HEK293 (cell line): ENCODE results near the gene PTPRG.
A peak's percentile ranks its signal among the peaks of the same experiment; 100 is the strongest.

Experiments
- EGR2 ChIP-seq: fragments of 450-650 bp; formaldehyde crosslinking; IDR thresholded peaks from 2 replicates; pipeline ENCODE4 v1.5.1; 2016; ENCODE audit warnings: low read depth, missing biosample characterization, missing genetic modification characterization
- GLI4 ChIP-seq: fragments of 450-650 bp; formaldehyde crosslinking; IDR thresholded peaks from 2 replicates; pipeline ENCODE4 v1.5.1; 2016; ENCODE audit warnings: missing biosample characterization, missing genetic modification characterization
- OVOL3 ChIP-seq: fragments of 450-650 bp; formaldehyde crosslinking; IDR thresholded peaks from 2 replicates; pipeline ENCODE4 v1.5.1; 2016; ENCODE audit warnings: missing biosample characterization, missing genetic modification characterization
- YY2 ChIP-seq: fragments of 450-650 bp; formaldehyde crosslinking; IDR thresholded peaks from 2 replicates; pipeline ENCODE4 v1.5.1; 2016; ENCODE audit warnings: missing biosample characterization, missing genetic modification characterization
- ZBTB8A ChIP-seq: fragments of 450-650 bp; formaldehyde crosslinking; IDR thresholded peaks from 2 replicates; pipeline ENCODE4 v1.5.1; 2016; ENCODE audit warnings: missing biosample characterization, missing genetic modification characterization
- ZFP3 ChIP-seq: fragments of 450-650 bp; formaldehyde crosslinking; IDR thresholded peaks from 2 replicates; pipeline ENCODE4 v1.5.1; 2016; ENCODE audit warnings: low read depth, missing biosample characterization, missing genetic modification characterization
- ZNF114 ChIP-seq: fragments of 450-650 bp; formaldehyde crosslinking; IDR thresholded peaks from 2 replicates; pipeline ENCODE4 v1.5.0; 2017; ENCODE audit warnings: missing biosample characterization, missing genetic modification characterization
- ZNF133 ChIP-seq: fragments of 450-650 bp; formaldehyde crosslinking; IDR thresholded peaks from 2 replicates; pipeline ENCODE4 v1.5.1; 2016; ENCODE audit warnings: missing biosample characterization, missing genetic modification characterization
- ZNF146 ChIP-seq: fragments of 450-650 bp; formaldehyde crosslinking; IDR thresholded peaks from 2 replicates; pipeline ENCODE4 v1.5.1; 2016; ENCODE audit warnings: missing biosample characterization, missing genetic modification characterization
- ZNF335 ChIP-seq: fragments of 450-650 bp; formaldehyde crosslinking; conservative IDR thresholded peaks from 2 replicates; pipeline ENCODE4 v1.5.1; 2016; ENCODE audit warnings: missing biosample characterization, missing genetic modification characterization
- ZNF341 ChIP-seq: fragments of 450-650 bp; formaldehyde crosslinking; IDR thresholded peaks from 2 replicates; pipeline ENCODE4; 2016; ENCODE audit warnings: low read depth, missing biosample characterization, missing genetic modification characterization
- ZNF394 ChIP-seq: fragments of 450-650 bp; formaldehyde crosslinking; IDR thresholded peaks from 2 replicates; pipeline ENCODE4 v1.5.1; 2016; ENCODE audit warnings: missing biosample characterization, missing genetic modification characterization, mild to moderate bottlenecking, moderate library complexity, borderline replicate concordance
- ZNF404 ChIP-seq: fragments of 450-650 bp; formaldehyde crosslinking; IDR thresholded peaks from 2 replicates; pipeline ENCODE4 v1.5.1; 2017; ENCODE audit warnings: missing biosample characterization, missing genetic modification characterization
- ZNF501 ChIP-seq: fragments of 450-650 bp; formaldehyde crosslinking; IDR thresholded peaks from 2 replicates; pipeline ENCODE4 v1.5.1; 2016; ENCODE audit warnings: missing biosample characterization, missing genetic modification characterization
- ZNF558 ChIP-seq: fragments of 450-650 bp; formaldehyde crosslinking; IDR thresholded peaks from 2 replicates; pipeline ENCODE4 v1.5.1; 2016; ENCODE audit warnings: missing biosample characterization, missing genetic modification characterization
- ZNF596 ChIP-seq: fragments of 450-650 bp; IDR thresholded peaks from 2 replicates; pipeline ENCODE4 v1.5.0; 2018; ENCODE audit warnings: missing biosample characterization, mild to moderate bottlenecking, missing genetic modification characterization, moderate library complexity
- ZNF654 ChIP-seq: fragments of 450-650 bp; formaldehyde crosslinking; IDR thresholded peaks from 2 replicates; pipeline ENCODE4 v1.5.1; 2016; ENCODE audit warnings: low read depth, missing biosample characterization, missing genetic modification characterization
- ZNF664 ChIP-seq: fragments of 450-650 bp; formaldehyde crosslinking; IDR thresholded peaks from 2 replicates; pipeline ENCODE4 v1.5.1; 2016; ENCODE audit warnings: missing biosample characterization, missing genetic modification characterization
- ZNF792 ChIP-seq: fragments of 450-650 bp; formaldehyde crosslinking; IDR thresholded peaks from 2 replicates; pipeline ENCODE4 v1.5.1; 2016; ENCODE audit warnings: missing biosample characterization, missing genetic modification characterization
- ZSCAN23 ChIP-seq: fragments of 450-650 bp; formaldehyde crosslinking; IDR thresholded peaks from 2 replicates; pipeline ENCODE4 v1.5.1; 2016; ENCODE audit warnings: missing biosample characterization, missing genetic modification characterization
- TF ChIP-seq, protein P1 (sequence below): fragments of 450-650 bp; formaldehyde crosslinking; IDR thresholded peaks from 2 replicates; pipeline ENCODE4 v1.5.1; 2016; ENCODE audit warnings: missing biosample characterization, missing genetic modification characterization
- TF ChIP-seq, protein P2 (sequence below): fragments of 450-650 bp; formaldehyde crosslinking; IDR thresholded peaks from 2 replicates; pipeline ENCODE4 v1.5.1; 2016; ENCODE audit warnings: missing biosample characterization, missing genetic modification characterization
- TF ChIP-seq, protein P3 (sequence below): fragments of 450-650 bp; formaldehyde crosslinking; IDR thresholded peaks from 2 replicates; pipeline ENCODE4 v1.5.1; 2016; ENCODE audit warnings: missing biosample characterization, missing genetic modification characterization
- TF ChIP-seq, protein P4 (sequence below): fragments of 450-650 bp; formaldehyde crosslinking; IDR thresholded peaks from 2 replicates; pipeline ENCODE4 v1.5.1; 2016; ENCODE audit warnings: missing biosample characterization, missing genetic modification characterization, low read depth
- TF ChIP-seq, protein P5 (sequence below): fragments of 450-650 bp; formaldehyde crosslinking; conservative IDR thresholded peaks from 2 replicates; pipeline ENCODE4 v1.5.1; 2016; ENCODE audit warnings: low read depth, missing biosample characterization, missing genetic modification characterization
- TF ChIP-seq, protein P6 (sequence below): fragments of 450-650 bp; formaldehyde crosslinking; IDR thresholded peaks from 2 replicates; pipeline ENCODE4 v1.5.1; 2016; ENCODE audit warnings: missing biosample characterization, missing genetic modification characterization, borderline replicate concordance

PTPRG gene

DNA sequence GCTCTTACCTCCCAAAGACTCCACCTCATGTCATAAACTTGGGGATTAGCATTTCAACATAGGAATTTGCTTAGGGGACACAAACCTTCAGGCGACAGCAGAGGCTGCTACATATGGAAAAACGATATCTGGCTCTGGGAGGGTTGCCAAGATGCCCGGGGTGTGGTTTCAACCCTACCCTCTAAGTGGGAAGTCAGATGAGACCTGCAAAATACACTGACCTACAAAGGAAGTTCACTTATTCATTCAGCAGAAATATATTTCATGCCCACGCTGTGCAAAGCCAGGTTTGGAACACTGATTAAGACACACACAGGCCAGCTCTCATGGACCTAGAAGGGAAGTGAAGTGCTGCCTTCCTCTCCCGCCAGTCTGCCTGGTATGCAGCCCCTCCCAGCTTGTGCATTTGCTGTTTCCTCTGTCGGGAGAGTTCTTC lies 572.7 kb downstream of the PTPRG start (continued):
- TF ChIP-seq ZNF394 (tag by site-specific recombination): no peak
- TF ChIP-seq, protein P1, sequence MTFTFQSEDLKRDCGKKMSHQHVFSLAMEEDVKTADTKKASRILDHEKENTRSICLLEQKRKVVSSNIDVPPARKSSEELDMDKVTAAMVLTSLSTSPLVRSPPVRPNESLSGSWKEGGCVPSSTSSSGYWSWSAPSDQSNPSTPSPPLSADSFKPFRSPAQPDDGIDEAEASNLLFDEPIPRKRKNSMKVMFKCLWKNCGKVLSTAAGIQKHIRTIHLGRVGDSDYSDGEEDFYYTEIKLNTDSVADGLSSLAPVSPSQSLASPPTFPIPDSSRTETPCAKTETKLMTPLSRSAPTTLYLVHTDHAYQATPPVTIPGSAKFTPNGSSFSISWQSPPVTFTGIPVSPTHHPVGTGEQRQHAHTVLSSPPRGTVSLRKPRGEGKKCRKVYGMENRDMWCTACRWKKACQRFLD (tag by site-specific recombination): no peak
- TF ChIP-seq, protein P2, sequence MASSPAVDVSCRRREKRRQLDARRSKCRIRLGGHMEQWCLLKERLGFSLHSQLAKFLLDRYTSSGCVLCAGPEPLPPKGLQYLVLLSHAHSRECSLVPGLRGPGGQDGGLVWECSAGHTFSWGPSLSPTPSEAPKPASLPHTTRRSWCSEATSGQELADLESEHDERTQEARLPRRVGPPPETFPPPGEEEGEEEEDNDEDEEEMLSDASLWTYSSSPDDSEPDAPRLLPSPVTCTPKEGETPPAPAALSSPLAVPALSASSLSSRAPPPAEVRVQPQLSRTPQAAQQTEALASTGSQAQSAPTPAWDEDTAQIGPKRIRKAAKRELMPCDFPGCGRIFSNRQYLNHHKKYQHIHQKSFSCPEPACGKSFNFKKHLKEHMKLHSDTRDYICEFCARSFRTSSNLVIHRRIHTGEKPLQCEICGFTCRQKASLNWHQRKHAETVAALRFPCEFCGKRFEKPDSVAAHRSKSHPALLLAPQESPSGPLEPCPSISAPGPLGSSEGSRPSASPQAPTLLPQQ (tag by site-specific recombination): no peak
- TF ChIP-seq ZFP3: no peak
- no peak for TF ChIP-seq ZNF792 (tag by site-specific recombination)
- TF ChIP-seq, protein P3, sequence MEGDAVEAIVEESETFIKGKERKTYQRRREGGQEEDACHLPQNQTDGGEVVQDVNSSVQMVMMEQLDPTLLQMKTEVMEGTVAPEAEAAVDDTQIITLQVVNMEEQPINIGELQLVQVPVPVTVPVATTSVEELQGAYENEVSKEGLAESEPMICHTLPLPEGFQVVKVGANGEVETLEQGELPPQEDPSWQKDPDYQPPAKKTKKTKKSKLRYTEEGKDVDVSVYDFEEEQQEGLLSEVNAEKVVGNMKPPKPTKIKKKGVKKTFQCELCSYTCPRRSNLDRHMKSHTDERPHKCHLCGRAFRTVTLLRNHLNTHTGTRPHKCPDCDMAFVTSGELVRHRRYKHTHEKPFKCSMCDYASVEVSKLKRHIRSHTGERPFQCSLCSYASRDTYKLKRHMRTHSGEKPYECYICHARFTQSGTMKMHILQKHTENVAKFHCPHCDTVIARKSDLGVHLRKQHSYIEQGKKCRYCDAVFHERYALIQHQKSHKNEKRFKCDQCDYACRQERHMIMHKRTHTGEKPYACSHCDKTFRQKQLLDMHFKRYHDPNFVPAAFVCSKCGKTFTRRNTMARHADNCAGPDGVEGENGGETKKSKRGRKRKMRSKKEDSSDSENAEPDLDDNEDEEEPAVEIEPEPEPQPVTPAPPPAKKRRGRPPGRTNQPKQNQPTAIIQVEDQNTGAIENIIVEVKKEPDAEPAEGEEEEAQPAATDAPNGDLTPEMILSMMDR (tag by site-specific recombination): no peak
- TF ChIP-seq, protein P4, sequence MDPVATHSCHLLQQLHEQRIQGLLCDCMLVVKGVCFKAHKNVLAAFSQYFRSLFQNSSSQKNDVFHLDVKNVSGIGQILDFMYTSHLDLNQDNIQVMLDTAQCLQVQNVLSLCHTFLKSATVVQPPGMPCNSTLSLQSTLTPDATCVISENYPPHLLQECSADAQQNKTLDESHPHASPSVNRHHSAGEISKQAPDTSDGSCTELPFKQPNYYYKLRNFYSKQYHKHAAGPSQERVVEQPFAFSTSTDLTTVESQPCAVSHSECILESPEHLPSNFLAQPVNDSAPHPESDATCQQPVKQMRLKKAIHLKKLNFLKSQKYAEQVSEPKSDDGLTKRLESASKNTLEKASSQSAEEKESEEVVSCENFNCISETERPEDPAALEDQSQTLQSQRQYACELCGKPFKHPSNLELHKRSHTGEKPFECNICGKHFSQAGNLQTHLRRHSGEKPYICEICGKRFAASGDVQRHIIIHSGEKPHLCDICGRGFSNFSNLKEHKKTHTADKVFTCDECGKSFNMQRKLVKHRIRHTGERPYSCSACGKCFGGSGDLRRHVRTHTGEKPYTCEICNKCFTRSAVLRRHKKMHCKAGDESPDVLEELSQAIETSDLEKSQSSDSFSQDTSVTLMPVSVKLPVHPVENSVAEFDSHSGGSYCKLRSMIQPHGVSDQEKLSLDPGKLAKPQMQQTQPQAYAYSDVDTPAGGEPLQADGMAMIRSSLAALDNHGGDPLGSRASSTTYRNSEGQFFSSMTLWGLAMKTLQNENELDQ (tag by site-specific recombination): no peak
- no peak for TF ChIP-seq ZNF664
- TF ChIP-seq ZBTB8A: no peak; the same call in 1 of the 2 replicates
- no peak for TF ChIP-seq ZNF558 (tag by site-specific recombination)
- no peak for TF ChIP-seq ZNF404
- TF ChIP-seq, protein P5, sequence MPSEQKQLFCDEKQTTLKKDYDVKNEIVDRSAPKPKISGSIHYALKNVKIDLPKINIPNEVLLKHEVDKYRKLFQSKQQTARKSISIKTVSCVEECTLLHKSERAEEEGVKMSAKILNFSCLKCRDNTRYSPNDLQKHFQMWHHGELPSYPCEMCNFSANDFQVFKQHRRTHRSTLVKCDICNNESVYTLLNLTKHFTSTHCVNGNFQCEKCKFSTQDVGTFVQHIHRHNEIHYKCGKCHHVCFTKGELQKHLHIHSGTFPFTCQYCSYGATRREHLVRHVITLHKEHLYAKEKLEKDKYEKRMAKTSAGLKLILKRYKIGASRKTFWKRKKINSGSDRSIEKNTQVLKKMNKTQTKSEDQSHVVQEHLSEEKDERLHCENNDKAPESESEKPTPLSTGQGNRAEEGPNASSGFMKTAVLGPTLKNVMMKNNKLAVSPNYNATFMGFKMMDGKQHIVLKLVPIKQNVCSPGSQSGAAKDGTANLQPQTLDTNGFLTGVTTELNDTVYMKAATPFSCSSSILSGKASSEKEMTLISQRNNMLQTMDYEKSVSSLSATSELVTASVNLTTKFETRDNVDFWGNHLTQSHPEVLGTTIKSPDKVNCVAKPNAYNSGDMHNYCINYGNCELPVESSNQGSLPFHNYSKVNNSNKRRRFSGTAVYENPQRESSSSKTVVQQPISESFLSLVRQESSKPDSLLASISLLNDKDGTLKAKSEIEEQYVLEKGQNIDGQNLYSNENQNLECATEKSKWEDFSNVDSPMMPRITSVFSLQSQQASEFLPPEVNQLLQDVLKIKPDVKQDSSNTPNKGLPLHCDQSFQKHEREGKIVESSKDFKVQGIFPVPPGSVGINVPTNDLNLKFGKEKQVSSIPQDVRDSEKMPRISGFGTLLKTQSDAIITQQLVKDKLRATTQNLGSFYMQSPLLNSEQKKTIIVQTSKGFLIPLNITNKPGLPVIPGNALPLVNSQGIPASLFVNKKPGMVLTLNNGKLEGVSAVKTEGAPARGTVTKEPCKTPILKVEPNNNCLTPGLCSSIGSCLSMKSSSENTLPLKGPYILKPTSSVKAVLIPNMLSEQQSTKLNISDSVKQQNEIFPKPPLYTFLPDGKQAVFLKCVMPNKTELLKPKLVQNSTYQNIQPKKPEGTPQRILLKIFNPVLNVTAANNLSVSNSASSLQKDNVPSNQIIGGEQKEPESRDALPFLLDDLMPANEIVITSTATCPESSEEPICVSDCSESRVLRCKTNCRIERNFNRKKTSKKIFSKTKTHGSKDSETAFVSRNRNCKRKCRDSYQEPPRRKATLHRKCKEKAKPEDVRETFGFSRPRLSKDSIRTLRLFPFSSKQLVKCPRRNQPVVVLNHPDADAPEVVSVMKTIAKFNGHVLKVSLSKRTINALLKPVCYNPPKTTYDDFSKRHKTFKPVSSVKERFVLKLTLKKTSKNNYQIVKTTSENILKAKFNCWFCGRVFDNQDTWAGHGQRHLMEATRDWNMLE (tag by site-specific recombination): no peak
- no peak for TF ChIP-seq ZSCAN23 (tag by site-specific recombination)
- TF ChIP-seq YY2 (tag by site-specific recombination): no peak
- TF ChIP-seq ZNF341 (tag by site-specific recombination): 0 out of 2 replicates have a peak, but pooled peaks have one; percentile 16
- TF ChIP-seq ZNF146 (tag by site-specific recombination): no peak
- TF ChIP-seq ZNF114 (tag by site-specific recombination): no peak
- no peak for TF ChIP-seq OVOL3
- TF ChIP-seq ZNF501 (tag by site-specific recombination): 0 out of 2 replicates have a peak, but pooled peaks have one; percentile 25
- no peak for TF ChIP-seq ZNF133 (tag by site-specific recombination)
- no peak for TF ChIP-seq GLI4 (tag by site-specific recombination)
- TF ChIP-seq ZNF335: peak; percentile 69
- no peak for TF ChIP-seq ZNF596 (tag by site-specific recombination)
- 0 out of 2 replicates have a peak, but pooled peaks have one; percentile 6 for TF ChIP-seq EGR2 (tag by site-specific recombination)
- TF ChIP-seq, protein P6, sequence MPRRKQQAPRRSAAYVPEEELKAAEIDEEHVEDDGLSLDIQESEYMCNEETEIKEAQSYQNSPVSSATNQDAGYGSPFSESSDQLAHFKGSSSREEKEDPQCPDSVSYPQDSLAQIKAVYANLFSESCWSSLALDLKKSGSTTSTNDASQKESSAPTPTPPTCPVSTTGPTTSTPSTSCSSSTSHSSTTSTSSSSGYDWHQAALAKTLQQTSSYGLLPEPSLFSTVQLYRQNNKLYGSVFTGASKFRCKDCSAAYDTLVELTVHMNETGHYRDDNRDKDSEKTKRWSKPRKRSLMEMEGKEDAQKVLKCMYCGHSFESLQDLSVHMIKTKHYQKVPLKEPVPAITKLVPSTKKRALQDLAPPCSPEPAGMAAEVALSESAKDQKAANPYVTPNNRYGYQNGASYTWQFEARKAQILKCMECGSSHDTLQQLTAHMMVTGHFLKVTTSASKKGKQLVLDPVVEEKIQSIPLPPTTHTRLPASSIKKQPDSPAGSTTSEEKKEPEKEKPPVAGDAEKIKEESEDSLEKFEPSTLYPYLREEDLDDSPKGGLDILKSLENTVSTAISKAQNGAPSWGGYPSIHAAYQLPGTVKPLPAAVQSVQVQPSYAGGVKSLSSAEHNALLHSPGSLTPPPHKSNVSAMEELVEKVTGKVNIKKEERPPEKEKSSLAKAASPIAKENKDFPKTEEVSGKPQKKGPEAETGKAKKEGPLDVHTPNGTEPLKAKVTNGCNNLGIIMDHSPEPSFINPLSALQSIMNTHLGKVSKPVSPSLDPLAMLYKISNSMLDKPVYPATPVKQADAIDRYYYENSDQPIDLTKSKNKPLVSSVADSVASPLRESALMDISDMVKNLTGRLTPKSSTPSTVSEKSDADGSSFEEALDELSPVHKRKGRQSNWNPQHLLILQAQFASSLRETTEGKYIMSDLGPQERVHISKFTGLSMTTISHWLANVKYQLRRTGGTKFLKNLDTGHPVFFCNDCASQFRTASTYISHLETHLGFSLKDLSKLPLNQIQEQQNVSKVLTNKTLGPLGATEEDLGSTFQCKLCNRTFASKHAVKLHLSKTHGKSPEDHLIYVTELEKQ (tag by site-specific recombination): no peak
- TF ChIP-seq ZNF654 (tag by site-specific recombination): no peak
